SK-N-SH (cell line): ENCODE data around the gene CDH13.

ENCODE experiments used
- POLR2AphosphoS5 ChIP-seq: IDR thresholded peaks from 2 replicates; pipeline ENCODE4 v1.6.1; 2012; ENCODE audit warnings: low read depth, low read length
- RAD21 ChIP-seq: IDR thresholded peaks from 2 replicates; pipeline ENCODE4 v1.6.1; 2012; ENCODE audit warnings: mild to moderate bottlenecking, low read length
- TF ChIP-seq, protein P1 (sequence below): fragments of 150-350 bp; IDR thresholded peaks from 2 replicates; pipeline ENCODE4 v1.6.1; 2017; ENCODE audit warnings: antibody characterized with exemption, low read length, low read depth, borderline replicate concordance
- TF ChIP-seq, protein P2 (sequence below): fragments of 200-600 bp; sonication (generic); IDR thresholded peaks from 2 replicates; pipeline ENCODE4 v1.6.1; 2017; ENCODE audit warnings: antibody characterized with exemption, mild to moderate bottlenecking, moderate library complexity

DNA sequence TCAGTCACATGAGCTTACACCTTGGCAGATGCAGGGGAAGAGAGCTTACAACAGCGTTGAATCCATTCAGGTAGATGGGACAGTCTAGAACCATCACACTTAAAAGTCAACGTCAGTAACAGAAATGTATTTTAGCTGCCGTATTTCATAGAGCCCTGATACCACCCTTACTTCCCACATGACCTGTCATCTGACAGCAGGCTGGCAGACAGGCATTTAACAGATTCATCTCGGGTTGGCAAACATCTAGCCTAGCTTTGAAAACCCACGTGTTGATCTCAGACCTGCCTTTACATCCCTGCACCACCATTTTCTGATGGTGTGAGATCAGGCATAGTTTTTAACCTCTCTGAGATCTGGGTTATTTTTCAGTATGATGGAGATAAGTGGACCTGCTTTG lies 1003.1 kb downstream of the CDH13 start:
- TF ChIP-seq, protein P1, sequence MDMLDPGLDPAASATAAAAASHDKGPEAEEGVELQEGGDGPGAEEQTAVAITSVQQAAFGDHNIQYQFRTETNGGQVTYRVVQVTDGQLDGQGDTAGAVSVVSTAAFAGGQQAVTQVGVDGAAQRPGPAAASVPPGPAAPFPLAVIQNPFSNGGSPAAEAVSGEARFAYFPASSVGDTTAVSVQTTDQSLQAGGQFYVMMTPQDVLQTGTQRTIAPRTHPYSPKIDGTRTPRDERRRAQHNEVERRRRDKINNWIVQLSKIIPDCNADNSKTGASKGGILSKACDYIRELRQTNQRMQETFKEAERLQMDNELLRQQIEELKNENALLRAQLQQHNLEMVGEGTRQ: no peak
- no peak for TF ChIP-seq RAD21
- TF ChIP-seq, protein P2, sequence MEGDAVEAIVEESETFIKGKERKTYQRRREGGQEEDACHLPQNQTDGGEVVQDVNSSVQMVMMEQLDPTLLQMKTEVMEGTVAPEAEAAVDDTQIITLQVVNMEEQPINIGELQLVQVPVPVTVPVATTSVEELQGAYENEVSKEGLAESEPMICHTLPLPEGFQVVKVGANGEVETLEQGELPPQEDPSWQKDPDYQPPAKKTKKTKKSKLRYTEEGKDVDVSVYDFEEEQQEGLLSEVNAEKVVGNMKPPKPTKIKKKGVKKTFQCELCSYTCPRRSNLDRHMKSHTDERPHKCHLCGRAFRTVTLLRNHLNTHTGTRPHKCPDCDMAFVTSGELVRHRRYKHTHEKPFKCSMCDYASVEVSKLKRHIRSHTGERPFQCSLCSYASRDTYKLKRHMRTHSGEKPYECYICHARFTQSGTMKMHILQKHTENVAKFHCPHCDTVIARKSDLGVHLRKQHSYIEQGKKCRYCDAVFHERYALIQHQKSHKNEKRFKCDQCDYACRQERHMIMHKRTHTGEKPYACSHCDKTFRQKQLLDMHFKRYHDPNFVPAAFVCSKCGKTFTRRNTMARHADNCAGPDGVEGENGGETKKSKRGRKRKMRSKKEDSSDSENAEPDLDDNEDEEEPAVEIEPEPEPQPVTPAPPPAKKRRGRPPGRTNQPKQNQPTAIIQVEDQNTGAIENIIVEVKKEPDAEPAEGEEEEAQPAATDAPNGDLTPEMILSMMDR: no peak
- no peak for TF ChIP-seq POLR2AphosphoS5
